Hematopoietic multipotent progenitor cell treated with erythropoietin and hydrocortisone succinate and interleukin-3 and kit ligand, for 4 days (in vitro differentiated cells): ENCODE measurements around the gene SAT1.

Source experiments
- DNase-seq: peaks from one replicate; pipeline ENCODE4 v3.0.0-alpha.2; 2015

The SAT1 gene

DNA sequence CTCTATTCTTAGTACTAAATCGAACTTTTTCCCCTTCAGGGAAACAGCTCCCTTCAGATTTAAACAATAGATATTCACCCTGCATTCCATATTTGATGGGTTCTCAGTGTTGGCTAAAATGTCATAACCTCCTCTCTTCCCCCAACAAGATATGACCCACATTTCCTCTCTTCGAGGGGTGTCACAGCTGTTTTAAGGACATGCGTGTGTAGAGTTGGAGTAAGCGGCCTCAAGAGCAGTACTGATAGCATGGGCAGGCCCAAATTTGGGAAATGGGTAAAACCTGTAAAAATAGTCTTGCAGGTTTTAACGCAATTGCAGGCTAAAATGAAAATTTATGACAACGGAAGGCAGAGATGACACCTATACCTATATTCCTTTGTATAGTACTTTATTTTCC is 28.7 kb downstream of the SAT1 start:
- DNase-seq, result no peak

DNA sequence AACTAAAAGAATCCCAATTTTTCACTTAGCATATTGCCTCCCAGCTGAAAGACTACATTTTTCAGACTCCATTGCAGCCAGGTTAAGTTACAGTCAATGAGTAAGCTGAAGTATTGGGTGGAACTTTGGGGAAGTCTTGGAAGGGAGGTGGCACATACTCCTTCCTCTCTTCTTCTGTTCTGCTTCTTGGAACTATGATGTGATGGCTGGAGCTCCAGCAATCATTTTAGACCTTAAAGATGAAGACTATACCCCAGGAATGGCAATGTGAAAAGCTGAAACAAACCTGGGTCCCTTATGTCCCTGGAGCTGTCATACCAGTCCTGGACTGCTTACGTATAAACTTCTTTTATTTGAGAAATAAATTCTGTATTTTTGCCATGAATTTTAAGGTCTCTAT is 30.8 kb downstream of the SAT1 start:
- no peak for DNase-seq

GRCh38 chrX:23815376-23815775 is 32.4 kb downstream of the SAT1 start:
- no peak for DNase-seq

DNA sequence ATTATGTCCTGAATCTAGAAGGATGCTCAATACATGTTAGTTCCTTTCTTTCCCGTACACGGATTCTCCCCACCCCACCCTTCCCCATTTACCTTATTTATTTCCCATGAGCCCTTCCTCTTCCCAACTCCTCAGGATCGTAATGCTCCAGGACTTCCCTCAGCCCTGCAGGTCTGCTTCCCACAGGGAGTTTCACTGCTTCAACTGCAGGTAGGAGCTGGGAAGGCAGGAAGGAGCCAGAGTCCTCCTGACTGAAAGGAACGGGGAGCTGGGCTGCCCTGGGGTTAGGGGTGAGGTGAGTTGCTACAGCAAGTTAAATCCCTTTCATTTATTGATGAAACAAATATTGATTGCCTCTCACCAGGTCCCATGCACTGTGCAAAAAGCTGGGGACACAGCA is 33.2 kb downstream of the SAT1 start:
- DNase-seq, result no peak

- no peak for DNase-seq
These were observed 35.0 kb downstream of the SAT1 start for GRCh38 chrX:23817979-23818336.

GRCh38 chrX:23819385-23820234 is 36.6 kb downstream of the SAT1 start:
- no peak for DNase-seq

- no peak for DNase-seq
These were observed 37.3 kb downstream of the SAT1 start for GRCh38 chrX:23820235-23820782.

DNA sequence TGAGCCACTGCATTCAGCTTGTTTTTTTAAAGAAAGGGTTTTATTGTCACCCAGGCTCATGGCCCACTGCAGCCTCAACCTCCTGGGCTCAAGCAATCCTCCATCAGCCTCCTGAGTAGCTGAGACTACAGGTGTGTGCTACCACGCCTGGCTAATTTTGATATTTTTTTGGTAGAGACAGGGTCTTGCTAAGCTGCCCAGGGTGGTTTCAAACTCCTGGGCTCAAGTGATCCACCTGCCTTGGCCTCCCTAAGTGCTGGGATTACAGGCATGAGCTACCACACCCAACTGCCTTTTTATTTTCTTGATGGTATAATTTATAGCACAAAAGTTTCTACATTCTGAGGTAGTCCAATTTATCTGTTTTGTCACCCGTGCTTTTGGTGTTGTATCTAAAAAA is 38.9 kb downstream of the SAT1 start:
- no peak for DNase-seq

GRCh38 chrX:23822397-23822796 is 39.4 kb downstream of the SAT1 start:
- no peak for DNase-seq

- no peak for DNase-seq
These were observed 39.9 kb downstream of the SAT1 start for GRCh38 chrX:23822841-23823240.

- DNase-seq, result no peak
These were observed 42.7 kb downstream of the SAT1 start for GRCh38 chrX:23825675-23826074.

GRCh38 chrX:23826216-23826615 is 43.2 kb downstream of the SAT1 start:
- DNase-seq, result no peak

GRCh38 chrX:23826653-23827052 is 43.7 kb downstream of the SAT1 start:
- DNase-seq, result no peak

DNA sequence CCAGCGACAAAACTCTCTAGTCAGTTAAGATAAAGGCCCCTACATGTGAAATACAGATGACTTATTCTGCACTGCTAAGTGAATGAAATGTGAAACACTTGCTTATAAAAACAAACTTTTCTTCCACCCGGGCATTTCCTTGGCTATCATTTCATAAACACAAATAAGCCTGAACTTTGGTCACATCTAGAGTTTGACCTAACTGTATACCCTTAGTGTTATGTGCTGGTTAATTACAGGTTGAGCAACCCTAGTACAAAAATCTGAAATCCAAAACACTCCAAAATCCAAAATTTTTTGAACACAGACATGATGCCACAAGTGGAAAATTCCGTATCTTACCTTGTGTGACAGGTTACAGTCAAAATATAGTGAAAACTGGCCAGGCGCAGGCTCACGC is 45.9 kb downstream of the SAT1 start:
- no peak for DNase-seq

- DNase-seq, result no peak
These were observed 49.7 kb downstream of the SAT1 start for GRCh38 chrX:23832721-23833120.
